GM23248 (cell line): ENCODE data around the gene ZNF546. TPM values are rescaled to one million over a fixed set of nuclear protein-coding genes. Genes with fewer than 3 reads are reported as not detected.
A peak's percentile ranks its signal among the peaks of the same experiment; 100 is the strongest.

Experiments used
- DNase-seq: peaks from one replicate; pipeline ENCODE4 v3.0.0-alpha.2; 2015
- H2AFZ ChIP-seq: fragments of 200-600 bp; sonication (generic); 2 replicates; pipeline ENCODE4 v1.6.1; 2016; ENCODE audit warnings: antibody characterized with exemption
- H3F3A ChIP-seq: fragments of 200-600 bp; sonication (generic); 2 replicates; pipeline ENCODE4 v1.6.1; 2016; ENCODE audit warnings: mild to moderate bottlenecking, antibody characterized with exemption, mixed run types; ENCODE audit not compliant: insufficient read depth
- H3K27ac ChIP-seq: fragments of 200-600 bp; sonication (generic); 2 replicates; pipeline ENCODE4 v1.5.1; 2016; ENCODE audit warnings: mild to moderate bottlenecking
- H3K27me3 ChIP-seq: fragments of 200-600 bp; sonication (generic); replicated peaks from 2 replicates; pipeline ENCODE4 v1.6.1; 2016; ENCODE audit warnings: mild to moderate bottlenecking; ENCODE audit not compliant: insufficient read depth
- H3K36me3 ChIP-seq: fragments of 200-600 bp; sonication (generic); 2 replicates; pipeline ENCODE4 v1.6.1; 2016; ENCODE audit warnings: low read depth, mild to moderate bottlenecking
- H3K4me1 ChIP-seq: fragments of 200-600 bp; sonication (generic); 2 replicates; pipeline ENCODE4 v1.6.1; 2016; ENCODE audit warnings: mild to moderate bottlenecking; ENCODE audit not compliant: insufficient read depth
- H3K4me2 ChIP-seq: fragments of 200-600 bp; sonication (generic); one replicate; pipeline ENCODE4 v1.6.1; 2016; ENCODE audit warnings: mild to moderate bottlenecking; ENCODE audit not compliant: unreplicated experiment
- H3K4me3 ChIP-seq: fragments of 200-600 bp; sonication (generic); 2 replicates; pipeline ENCODE4 v1.5.1; 2016; ENCODE audit warnings: mild to moderate bottlenecking
- H3K79me2 ChIP-seq: fragments of 200-600 bp; sonication (generic); 2 replicates; pipeline ENCODE4 v1.6.1; 2016; ENCODE audit warnings: mild to moderate bottlenecking; ENCODE audit not compliant: insufficient read depth
- H3K9ac ChIP-seq: fragments of 200-600 bp; sonication (generic); 2 replicates; pipeline ENCODE4 v1.6.1; 2016; ENCODE audit warnings: mild to moderate bottlenecking
- H3K9me2 ChIP-seq: fragments of 200-600 bp; sonication (generic); 2 replicates; pipeline ENCODE4 v1.6.1; 2016; ENCODE audit warnings: mixed run types, mild to moderate bottlenecking, moderate library complexity; ENCODE audit not compliant: insufficient read depth
- H3K9me3 ChIP-seq: fragments of 200-600 bp; sonication (generic); one replicate; pipeline ENCODE4 v1.6.1; 2017; ENCODE audit warnings: low read depth
- H4K20me1 ChIP-seq: fragments of 200-600 bp; sonication (generic); 2 replicates; pipeline ENCODE4 v1.6.0; 2016; ENCODE audit not compliant: insufficient read depth
- EZH2 ChIP-seq: fragments of 200-600 bp; sonication (generic); IDR thresholded peaks from 2 replicates; pipeline ENCODE4 v1.6.1; 2018; ENCODE audit warnings: antibody characterized with exemption, mild to moderate bottlenecking; ENCODE audit not compliant: insufficient read depth, poor library complexity, severe bottlenecking
- EZH2phosphoT487 ChIP-seq: fragments of 200-600 bp; sonication (generic); IDR thresholded peaks from 2 replicates; pipeline ENCODE4 v1.6.1; 2018; ENCODE audit warnings: antibody characterized with exemption, moderate library complexity, mild to moderate bottlenecking, low read depth; ENCODE audit not compliant: insufficient read depth
- WGBS, 2 experiments: methylation state at CpG; one replicate each; pipeline ENCODE4 v1.1.6; 2015 to 2017; ENCODE audit warnings: low lambda C conversion rate in 2 of 2, low coverage in 1 of 2; ENCODE audit errors: missing lambda C conversion rate in 2 of 2; 5-methylcytosine and 5-hydroxymethylcytosine counted together
- in situ Hi-C: fragments of 300-500 bp; cut with MboI; formaldehyde crosslinking; loops from 2 replicates; pipeline ENCODE4 v1.15.0; 2020
- polyA plus RNA-seq: library from polyadenylated mRNA; unstranded; fragments of >200 nt; fragmentation: Nextera tagmentation; extraction: Ambion mirVana; gene quantifications from 2 replicates; pipeline ENCODE4 v1.2.1, GENCODE V29; 2016
- total RNA-seq: library from RNA; depleted of rRNA; stranded (reverse); fragments of >200 nt; shearing (Covaris generic); gene quantifications from 2 replicates; pipeline ENCODE4 v1.2.3, GENCODE V29; 2014; rRNA removed

ZNF546 gene
- total and polyA plus RNA-seq, 2 experiments from 2014 or later, result 2.1 to 6.1 TPM

DNA sequence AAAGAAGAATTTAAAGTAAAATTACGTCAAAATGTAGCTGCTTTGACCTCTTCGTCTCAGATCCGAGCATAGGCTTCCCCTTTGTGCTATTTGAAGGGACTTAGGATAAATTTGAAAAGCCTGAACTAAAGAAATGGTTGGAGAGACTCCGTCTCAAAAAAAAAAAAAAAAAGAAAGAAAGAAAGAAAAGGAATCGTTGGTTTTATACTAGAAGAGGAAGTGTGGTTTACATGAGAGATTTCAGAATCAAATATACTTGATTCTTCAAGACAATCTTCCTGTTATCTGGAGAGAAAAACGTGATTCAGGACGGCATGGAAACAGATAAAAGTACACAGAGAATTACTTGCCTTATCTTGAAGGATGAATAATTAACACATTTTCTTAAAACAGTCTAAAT lies 59.6 kb downstream of the ZNF546 start:
- in situ Hi-C loops, result no loop called here
- 8 to 11% methylated on average over 7 of the region's 7 CpGs for WGBS, 2 experiments

DNA sequence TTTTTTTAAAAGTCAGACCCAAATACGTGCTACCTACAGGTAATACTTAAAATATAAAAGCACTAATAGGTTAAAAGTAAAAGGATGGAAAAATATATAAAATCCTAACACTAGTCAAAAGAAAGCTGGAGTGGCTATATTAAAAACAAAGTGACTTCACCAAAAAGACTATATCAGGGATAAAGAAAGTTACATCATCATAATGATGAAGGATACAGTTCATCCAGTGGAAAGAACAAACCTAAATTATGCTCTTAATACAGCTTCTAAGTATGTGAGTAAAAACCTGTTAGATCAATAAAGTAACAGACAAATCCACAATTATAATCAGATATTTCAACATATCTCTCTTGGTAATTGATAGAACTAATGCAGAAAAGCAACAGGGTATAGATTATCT lies 60.3 kb downstream of the ZNF546 start:
- TF ChIP-seq EZH2, result no peak
- TF ChIP-seq EZH2phosphoT487, result no peak
- Histone ChIP-seq H3F3A (peaks cover 6% of the 10 kb centered on the region; the same call in 1 of the 2 replicates), H3K9me2 (no peaks in the 10 kb centered on the region; the same call in 1 of the 2 replicates), H3K4me2 (peak overlapping the region; percentile 88), H3K9ac (0 out of 2 replicates have a peak overlapping the region, but pooled peaks have one; percentile 80), H3K9me3 (no peaks in the 10 kb centered on the region), H4K20me1 (no peaks in the 10 kb centered on the region), H3K27ac (no peak overlapping the region), H3K36me3 (no peaks in the 10 kb centered on the region), H3K27me3 (no peaks in the 10 kb centered on the region), H3K4me3 (peak overlapping the region; percentile 99), H3K79me2 (peaks cover 44% of the 10 kb centered on the region), H3K4me1 (peaks cover 14% of the 10 kb centered on the region), H2AFZ (peak overlapping the region; percentile 99)
- no peak for DNase-seq
- in situ Hi-C loops, result no loop called here
- 95 to 98% methylated on average over 1 of the region's 1 CpG for WGBS, 2 experiments

More for the DNA sequence above, 59.6 kb downstream of the ZNF546 start:
- Histone ChIP-seq H3K27me3 (no peaks in the 10 kb centered on the region), H3K9me3 (no peaks in the 10 kb centered on the region), H3K79me2 (peaks cover 50% of the 10 kb centered on the region), H2AFZ (peak overlapping the region; percentile 99), H3K36me3 (no peaks in the 10 kb centered on the region), H4K20me1 (no peaks in the 10 kb centered on the region), H3K4me2 (peak overlapping the region; percentile 88), H3K27ac (peak overlapping the region; percentile 54; the same call in 1 of the 2 replicates), H3K4me1 (peaks cover 14% of the 10 kb centered on the region), H3K4me3 (peak overlapping the region; percentile 99), H3F3A (no peaks in the 10 kb centered on the region), H3K9me2 (no peaks in the 10 kb centered on the region; the same call in 1 of the 2 replicates), H3K9ac (peak overlapping the region; percentile 80)
- DNase-seq, result no peak
- TF ChIP-seq EZH2phosphoT487 (no peak), EZH2 (no peak)

DNA sequence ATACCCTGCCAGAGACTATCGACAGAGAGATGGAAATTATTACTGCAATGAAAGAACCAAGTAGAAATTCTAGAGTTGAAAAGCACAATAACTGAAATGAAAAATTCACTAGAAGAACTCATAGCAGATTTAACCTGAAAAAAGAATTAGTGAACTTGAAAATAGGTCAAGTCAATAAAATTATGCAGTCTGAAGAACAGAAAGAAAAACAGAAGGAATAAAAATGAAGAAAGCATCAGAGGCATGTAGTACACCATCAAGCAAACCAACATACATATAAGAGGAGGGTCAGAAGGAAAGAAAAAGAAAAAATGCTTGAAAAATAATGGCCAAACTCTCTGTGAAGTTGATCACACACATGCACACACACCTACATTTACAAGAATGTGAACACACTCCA lies 62.8 kb downstream of the ZNF546 start:
- no peak for TF ChIP-seq EZH2
- 46 to 64% methylated on average over 1 of the region's 1 CpG for WGBS, 2 experiments
- H2AFZ ChIP-seq, result no peak overlapping the region
- no peaks in the 10 kb centered on the region for H3K9me3 ChIP-seq
- no peaks in the 10 kb centered on the region for H3K27me3 ChIP-seq
- no peak overlapping the region for H3K4me2 ChIP-seq
- no peaks in the 10 kb centered on the region for H4K20me1 ChIP-seq
- no peak for DNase-seq
- in situ Hi-C loops, result no loop called here
- no peaks in the 10 kb centered on the region; the same call in 1 of the 2 replicates for H3K9me2 ChIP-seq
- H3K36me3 ChIP-seq, result no peaks in the 10 kb centered on the region
- H3K27ac ChIP-seq, result no peak overlapping the region
- no peak overlapping the region for H3K4me3 ChIP-seq
- H3K79me2 ChIP-seq, result peaks cover 19% of the 10 kb centered on the region
- no peak overlapping the region for H3K9ac ChIP-seq
- peaks cover 9% of the 10 kb centered on the region; the same call in 1 of the 2 replicates for H3F3A ChIP-seq
- H3K4me1 ChIP-seq, result peaks cover 10% of the 10 kb centered on the region

DNA sequence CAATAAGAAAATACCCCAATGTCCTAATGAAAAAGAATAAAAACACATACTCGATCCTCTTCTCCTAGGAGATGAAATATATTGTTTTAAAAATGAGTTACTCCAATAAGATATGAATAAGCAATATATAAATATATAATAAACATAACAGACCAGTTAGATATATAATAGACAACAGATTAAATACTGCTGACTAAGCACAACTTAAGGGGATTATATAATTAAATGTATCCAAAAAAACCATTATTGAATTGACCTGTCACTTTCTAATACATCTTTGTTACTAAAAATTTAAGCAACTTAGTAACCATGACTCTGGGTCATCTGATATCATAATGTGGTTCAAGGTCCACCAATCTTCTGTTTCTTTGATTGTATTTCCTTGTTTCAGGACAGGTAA lies 73.2 kb downstream of the ZNF546 start:
- DNase-seq, result no peak
- 98 to 100% methylated on average over 1 of the region's 1 CpG for WGBS, 2 experiments

More for the DNA sequence above, 73.2 kb downstream of the ZNF546 start:
- in situ Hi-C loops, result no loop called here
- Histone ChIP-seq H3K9me2 (no peaks in the 10 kb centered on the region), H2AFZ (no peak overlapping the region), H3K36me3 (peaks cover 18% of the 10 kb centered on the region), H3K9me3 (no peaks in the 10 kb centered on the region), H3K4me3 (no peak overlapping the region), H3K4me1 (no peaks in the 10 kb centered on the region), H3K27ac (no peak overlapping the region), H3K79me2 (no peaks in the 10 kb centered on the region), H3K4me2 (no peak overlapping the region), H3K9ac (no peak overlapping the region), H3F3A (no peaks in the 10 kb centered on the region), H4K20me1 (no peaks in the 10 kb centered on the region), H3K27me3 (no peaks in the 10 kb centered on the region)
- TF ChIP-seq EZH2, result no peak
- TF ChIP-seq EZH2phosphoT487, result no peak

Other genes with a start within 250 kb of the ZNF546 start
- not detected in 2 replicates for gene LEUTX, start 218.2 kb upstream of the ZNF546 start, total RNA-seq
- gene LEUTX, start 218.2 kb upstream of the ZNF546 start, polyA plus RNA-seq, result not detected in 2 replicates
- gene DYRK1B, start 162.9 kb upstream of the ZNF546 start, total RNA-seq, result 9.4 and 11.1 TPM in 2 replicates
- 14.9 and 15.0 TPM in 2 replicates for gene DYRK1B, start 162.9 kb upstream of the ZNF546 start, polyA plus RNA-seq
- gene FBL, start 150.7 kb upstream of the ZNF546 start, total RNA-seq, result 59.3 and 66.9 TPM in 2 replicates
- gene FBL, start 150.7 kb upstream of the ZNF546 start, polyA plus RNA-seq, result 61.1 and 63.9 TPM in 2 replicates
- gene FCGBP, start 62.4 kb upstream of the ZNF546 start, total RNA-seq, result not detected in 2 replicates
- gene FCGBP, start 62.4 kb upstream of the ZNF546 start, polyA plus RNA-seq, result not detected in 2 replicates
- gene PSMC4, start 25.9 kb upstream of the ZNF546 start, total RNA-seq, result 94.8 and 137 TPM in 2 replicates
- 112 and 113 TPM in 2 replicates for gene PSMC4, start 25.9 kb upstream of the ZNF546 start, polyA plus RNA-seq
- gene ZNF780B, start 59.2 kb downstream of the ZNF546 start, total RNA-seq, result 5.1 and 12.0 TPM in 2 replicates
- gene ZNF780B, start 59.2 kb downstream of the ZNF546 start, polyA plus RNA-seq, result 2.9 and 3.3 TPM in 2 replicates
- 6.1 and 7.2 TPM in 2 replicates for gene ZNF780A, start 93.9 kb downstream of the ZNF546 start, total RNA-seq
- gene ZNF780A, start 93.9 kb downstream of the ZNF546 start, polyA plus RNA-seq, result 3.6 and 3.9 TPM in 2 replicates
- gene MAP3K10, start 194.4 kb downstream of the ZNF546 start, total RNA-seq, result 8.6 and 13.1 TPM in 2 replicates
- gene MAP3K10, start 194.4 kb downstream of the ZNF546 start, polyA plus RNA-seq, result 1.4 and 1.8 TPM in 2 replicates
- gene TTC9B, start 221.3 kb downstream of the ZNF546 start, total RNA-seq, result not detected in 2 replicates
- gene TTC9B, start 221.3 kb downstream of the ZNF546 start, polyA plus RNA-seq, result 0.15 TPM in 1 of 2 replicates, not detected in the other
- not detected in 2 replicates for gene CCNP, start 229.6 kb downstream of the ZNF546 start, total RNA-seq
- gene CCNP, start 229.6 kb downstream of the ZNF546 start, polyA plus RNA-seq, result 0.19 and 0.23 TPM in 2 replicates